HepG2 (cell line): Measurements from ENCODE around the gene DENND4A. TPM values are rescaled to one million over a fixed set of nuclear protein-coding genes. Genes with fewer than 3 reads are reported as not detected.

Experiments used
- BRCA1 ChIP-seq: sonication (generic); formaldehyde crosslinking; IDR thresholded peaks from 2 replicates; pipeline ENCODE4 v1.4.0; 2020; ENCODE audit warnings: missing genetic modification reagents
- DNMT3B ChIP-seq: conservative IDR thresholded peaks from 2 replicates; pipeline ENCODE4 v1.6.1; 2016; ENCODE audit warnings: missing biosample characterization, control low read depth
- ERF ChIP-seq: IDR thresholded peaks from 2 replicates; pipeline ENCODE4 v1.6.1; 2018; ENCODE audit warnings: missing biosample characterization, missing genetic modification reagents
- GATAD2A ChIP-seq: IDR thresholded peaks from 2 replicates; pipeline ENCODE4 v1.6.1; 2016
- HDAC1 ChIP-seq: sonication (generic); formaldehyde crosslinking; IDR thresholded peaks from 2 replicates; pipeline ENCODE4 v1.5.1; 2020; ENCODE audit warnings: mild to moderate bottlenecking, missing genetic modification reagents
- KLF12 ChIP-seq: sonication (generic); formaldehyde crosslinking; IDR thresholded peaks from 2 replicates; pipeline ENCODE4 v1.4.0; 2020; ENCODE audit warnings: missing genetic modification reagents, borderline replicate concordance
- NFAT5 ChIP-seq: sonication (generic); formaldehyde crosslinking; IDR thresholded peaks from 2 replicates; pipeline ENCODE4 v1.4.0; 2020; ENCODE audit warnings: missing genetic modification reagents
- RBAK ChIP-seq: sonication (generic); formaldehyde crosslinking; IDR thresholded peaks from 2 replicates; pipeline ENCODE4 v1.5.1; 2020; ENCODE audit warnings: mild to moderate bottlenecking, missing genetic modification reagents
- TBL1XR1 ChIP-seq: fragments of 150-350 bp; IDR thresholded peaks from 2 replicates; pipeline ENCODE4 v1.6.1; 2014; ENCODE audit warnings: borderline replicate concordance, low read length; ENCODE audit not compliant: partially characterized antibody
- TBX2 ChIP-seq: sonication (generic); formaldehyde crosslinking; IDR thresholded peaks from 2 replicates; pipeline ENCODE4 v1.5.0; 2020; ENCODE audit warnings: missing genetic modification reagents, mild to moderate bottlenecking, borderline replicate concordance
- ZFYVE20 ChIP-seq: sonication (generic); formaldehyde crosslinking; IDR thresholded peaks from 2 replicates; pipeline ENCODE4 v1.8.0; 2023; ENCODE audit warnings: low read depth, mild to moderate bottlenecking, moderate library complexity, missing genetic modification reagents, borderline replicate concordance
- ZNF12 ChIP-seq: sonication (generic); formaldehyde crosslinking; IDR thresholded peaks from 2 replicates; pipeline ENCODE4 v1.5.0; 2020; ENCODE audit warnings: missing genetic modification reagents
- ZNF292 ChIP-seq: sonication (generic); formaldehyde crosslinking; IDR thresholded peaks from 2 replicates; pipeline ENCODE4 v1.8.1; 2022; ENCODE audit warnings: mild to moderate bottlenecking, low read depth, missing genetic modification reagents, borderline replicate concordance
- ZNF773 ChIP-seq: sonication (generic); formaldehyde crosslinking; IDR thresholded peaks from 2 replicates; pipeline ENCODE4 v1.4.0; 2020; ENCODE audit warnings: missing genetic modification reagents, borderline replicate concordance
- polyA plus RNA-seq, 8 experiments: library from polyadenylated mRNA; depleted of rRNA in 3 of 8; stranded (reverse) in 7 of 8; unstranded in 1 of 8; fragments of >200 nt; fragmentation: Illumina TruSeq in 4 of 8; extraction: Trizol in 4 of 8; gene quantifications; 2 replicates each; pipeline versions ENCODE4 v1.2.1 to v1.2.3, GENCODE V29; 2011 to 2016; ENCODE audit warnings: low read depth in 4 of 8, missing spikeins in 1 of 8, mixed read lengths in 1 of 8; ENCODE audit not compliant: insufficient read depth in 1 of 8
- total RNA-seq, 5 experiments: library from RNA; depleted of rRNA; stranded (reverse); fragments of >200 nt; fragmentation: Illumina TruSeq; extraction: Trizol; gene quantifications; 2 replicates each; pipeline ENCODE4 v1.2.3, GENCODE V29; 2016; ENCODE audit warnings: low read depth in 1 of 5
- TF ChIP-seq, protein P1 (sequence below): sonication (generic); formaldehyde crosslinking; IDR thresholded peaks from 2 replicates; pipeline ENCODE4 v1.4.0; 2020; ENCODE audit warnings: mild to moderate bottlenecking, missing genetic modification reagents

DENND4A gene
- total and polyA plus RNA-seq, 2 of the 13 experiments (the other 11 are each of a cell fraction or from before 2014, with no cell fraction given) = 13.2 to 18.6 TPM

- no peak for TF ChIP-seq NFAT5 (CRISPR knock-in tag)
- no peak for TF ChIP-seq BRCA1 (CRISPR knock-in tag)
- peak; percentile 88 for TF ChIP-seq RBAK (CRISPR knock-in tag)
- no peak for TF ChIP-seq ZFYVE20 (CRISPR knock-in tag)
- peak; percentile 43; the same call in 1 of the 2 replicates for TF ChIP-seq ZNF292
- TF ChIP-seq TBL1XR1 = no peak
- TF ChIP-seq ZNF12 = peak; percentile 74; the same call in 1 of the 2 replicates
- TF ChIP-seq TBX2 (CRISPR knock-in tag) = 0 out of 2 replicates have a peak, but pooled peaks have one; percentile 28
- peak; percentile 44; the same call in 1 of the 2 replicates for TF ChIP-seq HDAC1 (CRISPR knock-in tag)
- TF ChIP-seq KLF12 = no peak
- TF ChIP-seq ZNF773 (CRISPR knock-in tag) = no peak
- TF ChIP-seq DNMT3B = no peak; the same call in 1 of the 2 replicates
- TF ChIP-seq, protein P1, sequence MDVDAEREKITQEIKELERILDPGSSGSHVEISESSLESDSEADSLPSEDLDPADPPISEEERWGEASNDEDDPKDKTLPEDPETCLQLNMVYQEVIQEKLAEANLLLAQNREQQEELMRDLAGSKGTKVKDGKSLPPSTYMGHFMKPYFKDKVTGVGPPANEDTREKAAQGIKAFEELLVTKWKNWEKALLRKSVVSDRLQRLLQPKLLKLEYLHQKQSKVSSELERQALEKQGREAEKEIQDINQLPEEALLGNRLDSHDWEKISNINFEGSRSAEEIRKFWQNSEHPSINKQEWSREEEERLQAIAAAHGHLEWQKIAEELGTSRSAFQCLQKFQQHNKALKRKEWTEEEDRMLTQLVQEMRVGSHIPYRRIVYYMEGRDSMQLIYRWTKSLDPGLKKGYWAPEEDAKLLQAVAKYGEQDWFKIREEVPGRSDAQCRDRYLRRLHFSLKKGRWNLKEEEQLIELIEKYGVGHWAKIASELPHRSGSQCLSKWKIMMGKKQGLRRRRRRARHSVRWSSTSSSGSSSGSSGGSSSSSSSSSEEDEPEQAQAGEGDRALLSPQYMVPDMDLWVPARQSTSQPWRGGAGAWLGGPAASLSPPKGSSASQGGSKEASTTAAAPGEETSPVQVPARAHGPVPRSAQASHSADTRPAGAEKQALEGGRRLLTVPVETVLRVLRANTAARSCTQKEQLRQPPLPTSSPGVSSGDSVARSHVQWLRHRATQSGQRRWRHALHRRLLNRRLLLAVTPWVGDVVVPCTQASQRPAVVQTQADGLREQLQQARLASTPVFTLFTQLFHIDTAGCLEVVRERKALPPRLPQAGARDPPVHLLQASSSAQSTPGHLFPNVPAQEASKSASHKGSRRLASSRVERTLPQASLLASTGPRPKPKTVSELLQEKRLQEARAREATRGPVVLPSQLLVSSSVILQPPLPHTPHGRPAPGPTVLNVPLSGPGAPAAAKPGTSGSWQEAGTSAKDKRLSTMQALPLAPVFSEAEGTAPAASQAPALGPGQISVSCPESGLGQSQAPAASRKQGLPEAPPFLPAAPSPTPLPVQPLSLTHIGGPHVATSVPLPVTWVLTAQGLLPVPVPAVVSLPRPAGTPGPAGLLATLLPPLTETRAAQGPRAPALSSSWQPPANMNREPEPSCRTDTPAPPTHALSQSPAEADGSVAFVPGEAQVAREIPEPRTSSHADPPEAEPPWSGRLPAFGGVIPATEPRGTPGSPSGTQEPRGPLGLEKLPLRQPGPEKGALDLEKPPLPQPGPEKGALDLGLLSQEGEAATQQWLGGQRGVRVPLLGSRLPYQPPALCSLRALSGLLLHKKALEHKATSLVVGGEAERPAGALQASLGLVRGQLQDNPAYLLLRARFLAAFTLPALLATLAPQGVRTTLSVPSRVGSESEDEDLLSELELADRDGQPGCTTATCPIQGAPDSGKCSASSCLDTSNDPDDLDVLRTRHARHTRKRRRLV = no peak
- 0 out of 2 replicates have a peak, but pooled peaks have one; percentile 16 for TF ChIP-seq ERF (CRISPR knock-in tag)
- TF ChIP-seq GATAD2A (CRISPR knock-in tag) = peak; percentile 97
These were observed 12.3 kb upstream of the DENND4A start (continued) for GRCh38 chr15:65804252-65804931.
